ENCODE data around the gene SCYGR3.

Gene SCYGR3

GRCh38 chr2:227614740-227615139 is at the start of gene SCYGR3:
Gene SCYGR3 (minus strand): TSS chr2:227614840. CDS start chr2:227614840, 0 bp downstream.
- DNase-seq, result no peak

- DNase-seq, result no peak
Measured at GRCh38 chr2:227661827-227662226, 47.2 kb upstream of the SCYGR3 start.

- no peak for DNase-seq
Measured at GRCh38 chr2:227661025-227661649, 46.5 kb upstream of the SCYGR3 start.

GRCh38 chr2:227657199-227657845 is 42.7 kb upstream of the SCYGR3 start:
- DNase-seq, result no peak

- DNase-seq, result no peak
Measured at GRCh38 chr2:227655454-227655853, 40.8 kb upstream of the SCYGR3 start.

GRCh38 chr2:227654426-227654825 is 39.8 kb upstream of the SCYGR3 start:
- no peak for DNase-seq

GRCh38 chr2:227653419-227653818 is 38.8 kb upstream of the SCYGR3 start:
- DNase-seq, result no peak

- DNase-seq, result no peak
Measured at GRCh38 chr2:227643990-227644551, 29.4 kb upstream of the SCYGR3 start.

- DNase-seq, result no peak
Measured at GRCh38 chr2:227642656-227643055, 28.0 kb upstream of the SCYGR3 start.

GRCh38 chr2:227634201-227634600 is 19.6 kb upstream of the SCYGR3 start:
- no peak for DNase-seq

- DNase-seq, result no peak
Measured at GRCh38 chr2:227632827-227633226, 18.2 kb upstream of the SCYGR3 start.

- no peak for DNase-seq
Measured at GRCh38 chr2:227630322-227630721, 15.7 kb upstream of the SCYGR3 start.

GRCh38 chr2:227629435-227629834 is 14.8 kb upstream of the SCYGR3 start:
- no peak for DNase-seq

GRCh38 chr2:227627769-227628168 is 13.1 kb upstream of the SCYGR3 start:
- DNase-seq, result no peak

- no peak for DNase-seq
Measured at GRCh38 chr2:227626580-227627151, 12.0 kb upstream of the SCYGR3 start.

GRCh38 chr2:227625420-227625819 is 10.8 kb upstream of the SCYGR3 start:
- no peak for DNase-seq

- DNase-seq, result no peak
Measured at GRCh38 chr2:227623226-227623625, 8.6 kb upstream of the SCYGR3 start.

GRCh38 chr2:227617316-227618230 is 2.9 kb upstream of the SCYGR3 start, which contains the start of gene SCYGR4:
Gene SCYGR4 (plus strand): TSS chr2:227617498. CDS start chr2:227617498, 0 bp downstream.
- no peak for DNase-seq

GRCh38 chr2:227616631-227617030 is 2.0 kb upstream of the SCYGR3 start:
- no peak for DNase-seq

- no peak for DNase-seq
Measured at GRCh38 chr2:227615906-227616305, 1.3 kb upstream of the SCYGR3 start.

GRCh38 chr2:227615181-227615580 is 541 bp upstream of the SCYGR3 start:
- DNase-seq, result no peak

- DNase-seq, result no peak
Measured at GRCh38 chr2:227614246-227614645, 394 bp downstream of the SCYGR3 start.

GRCh38 chr2:227613272-227613660 is 1.4 kb downstream of the SCYGR3 start:
- no peak for DNase-seq
